K562 (cell line): ENCODE measurements around the gene PTGIR. TPM values are rescaled to one million over a fixed set of nuclear protein-coding genes. Genes with fewer than 3 reads are reported as not detected.

Experiments used
- ATAC-seq: fragments of 200-7000 bp; cut with Tn5 transposase; 3 replicates; pipeline ENCODE4 v1.9.1; 2020; ENCODE audit warnings: moderate library complexity
- BruUV-seq: library from RNA; stranded (reverse); fragments of 400-500 nt; replicated peaks from 2 replicates; lab custom pipeline; 2021; lab: Mats Ljungman, UMichigan
- CTCF ChIA-PET: fragments of 300-600 bp; formaldehyde crosslinking; extraction: SDS; loops from one replicate; lab custom pipeline; 2021; ENCODE audit warnings: low intra/inter-chr PET ratio; lab: Yijun Ruan, JAX
- POLR2A ChIA-PET: fragments of 300-600, 350-650 bp; sonication (Branson Sonifier 250); formaldehyde crosslinking; extraction: SDS; loops from one replicate; lab custom pipeline; 2021; ENCODE audit warnings: antibody characterized with exemption, inconsistent platforms; lab: Yijun Ruan, JAX
- DNase-seq, 4 experiments: peaks; one replicate each; pipeline versions ENCODE4 v3.0.0 to v3.0.0-alpha.2; 2011 to 2018; ENCODE audit warnings: low spot score in 3 of 4, mixed read lengths in 3 of 4; ENCODE audit errors: extremely low read depth in 1 of 4
- FAIRE-seq: peaks from 2 replicates; lab custom pipeline; 2011; peaks lifted over from hg19 to GRCh38; lab: Jason Lieb, UNC
- H2AFZ ChIP-seq: 2 replicates; pipeline ENCODE4 v1.6.0; 2011; ENCODE audit warnings: low read depth, low read length, control low read depth, inconsistent platforms
- H3K27ac ChIP-seq: fragments of 200-600 bp; 3 replicates; pipeline ENCODE4 v1.8.0; 2011; ENCODE audit warnings: low read depth, mild to moderate bottlenecking, control low read depth, inconsistent platforms, low read length, moderate library complexity, mixed read lengths; ENCODE audit errors: extremely low read depth
- H3K27me3 ChIP-seq, 2 experiments: fragments of 300-600 bp in 1 of 2; 2 replicates in 1 of 2; 3 replicates in 1 of 2; pipeline versions ENCODE4 v1.6.0 to v1.8.0; 2011; ENCODE audit warnings: inconsistent platforms in 2 of 2, low read length in 2 of 2, mild to moderate bottlenecking in 1 of 2, mixed read lengths in 1 of 2, moderate library complexity in 1 of 2; ENCODE audit not compliant: control insufficient read depth in 2 of 2, insufficient read depth in 2 of 2
- H3K36me3 ChIP-seq: fragments of 300-600 bp; 3 replicates; pipeline ENCODE4 v1.8.0; 2011; ENCODE audit warnings: mild to moderate bottlenecking, low read length, inconsistent platforms; ENCODE audit not compliant: control insufficient read depth, insufficient read depth
- H3K4me1 ChIP-seq, 2 experiments: fragments of 200-600 bp in 1 of 2; replicated peaks in 1 of 2; 2 replicates in 1 of 2; 3 replicates in 1 of 2; pipeline versions ENCODE4 v1.5.1 to v1.8.0; 2011; ENCODE audit warnings: inconsistent platforms in 2 of 2, low read length in 2 of 2, mild to moderate bottlenecking in 1 of 2, mixed read lengths in 1 of 2, moderate library complexity in 1 of 2; ENCODE audit not compliant: control insufficient read depth in 2 of 2, insufficient read depth in 2 of 2
- H3K4me2 ChIP-seq: 2 replicates; pipeline ENCODE4 v1.6.1; 2011; ENCODE audit warnings: low read length, control low read depth, inconsistent platforms, mixed read lengths; ENCODE audit not compliant: insufficient read depth
- H3K4me3 ChIP-seq: fragments of 200-600 bp; sonication (generic), shearing (Covaris generic); 2 replicates; pipeline ENCODE4 v1.5.1; 2016; ENCODE audit warnings: control low read depth, inconsistent platforms
- H3K79me2 ChIP-seq: fragments of 200-600 bp; 3 replicates; pipeline ENCODE4 v1.8.0; 2011; ENCODE audit warnings: low read length, inconsistent platforms; ENCODE audit not compliant: control insufficient read depth, insufficient read depth
- H3K9ac ChIP-seq, 2 experiments: 2 replicates each; pipeline versions ENCODE4 v1.6.0 to v1.6.1; 2011; ENCODE audit warnings: low read depth in 2 of 2, low read length in 2 of 2, control low read depth in 1 of 2, inconsistent platforms in 1 of 2, mild to moderate bottlenecking in 1 of 2, mixed read lengths in 1 of 2; ENCODE audit not compliant: insufficient read depth in 1 of 2
- H3K9me1 ChIP-seq: one replicate; pipeline ENCODE4 v1.6.0; 2011; ENCODE audit warnings: inconsistent platforms, mild to moderate bottlenecking, low read length, moderate library complexity; ENCODE audit not compliant: control insufficient read depth, insufficient read depth
- H3K9me3 ChIP-seq: replicated peaks from 2 replicates; pipeline ENCODE4 v1.5.1; 2011; ENCODE audit warnings: low read depth, low read length, inconsistent platforms; ENCODE audit not compliant: control insufficient read depth, insufficient read depth
- H4K20me1 ChIP-seq: replicated peaks from 2 replicates; pipeline ENCODE4 v1.6.1; 2011; ENCODE audit warnings: low read length, inconsistent platforms, mixed read lengths; ENCODE audit not compliant: control insufficient read depth, insufficient read depth
- DACH1 ChIP-seq: fragments of 450-650 bp; IDR thresholded peaks from 2 replicates; pipeline ENCODE4 v1.6.1; 2018; ENCODE audit not compliant: partially characterized antibody
- RCOR1 ChIP-seq, 2 experiments: IDR thresholded peaks; 2 replicates each; pipeline ENCODE4 v1.6.1; 2012; ENCODE audit warnings: low read depth in 2 of 2, low read length in 2 of 2, borderline replicate concordance in 1 of 2, improper control_type of control experiment in 1 of 2
- RNF219 ChIP-seq: fragments of 250-450 bp; sonication (Bioruptor Pico); IDR thresholded peaks from 2 replicates; pipeline ENCODE4 v1.5.0; 2022; ENCODE audit warnings: mild to moderate bottlenecking
- ZNF384 ChIP-seq: IDR thresholded peaks from 2 replicates; pipeline ENCODE4 v1.6.1; 2012; ENCODE audit warnings: low read depth, low read length, improper control_type of control experiment
- ZNF639 ChIP-seq, 2 experiments: fragments of 200-800 bp in 1 of 2; sonication (Bioruptor generic) in 1 of 2; sonication (generic) in 1 of 2; formaldehyde crosslinking in 1 of 2; IDR thresholded peaks in 1 of 2; conservative IDR thresholded peaks in 1 of 2; 2 replicates each; pipeline versions ENCODE4 v1.5.0 to v1.6.1; 2016 to 2020; ENCODE audit warnings: missing compliant biosample characterization in 1 of 2, missing genetic modification characterization in 1 of 2, missing genetic modification reagents in 1 of 2
- WGBS: fragments of 100-300 bp; shearing (Covaris generic); methylation state at CpG from one replicate; pipeline ENCODE4 v1.1.6; 2016; ENCODE audit warnings: low coverage, mixed read lengths; ENCODE audit not compliant: insufficient coverage; ENCODE audit errors: missing lambda C conversion rate; 5-methylcytosine and 5-hydroxymethylcytosine counted together
- in situ Hi-C: fragments of 300-500 bp; cut with MboI; formaldehyde crosslinking; loops from 4 replicates; pipeline ENCODE4 v1.15.0; 2018; ENCODE audit warnings: inconsistent platforms, mixed read lengths
- intact Hi-C: fragments of 100-400 bp; cut with micrococcal nuclease; formaldehyde crosslinking; loops from 2 replicates; pipeline ENCODE4 v1.14.2; 2022
- polyA plus RNA-seq, 8 experiments: library from polyadenylated mRNA; depleted of rRNA in 4 of 8; stranded (reverse) in 5 of 8; unstranded in 3 of 8; fragments of >200 nt; fragmentation: Nextera tagmentation in 2 of 8; fragmentation: Illumina TruSeq in 1 of 8; extraction: Ambion mirVana in 2 of 8; extraction: Trizol in 1 of 8; gene quantifications; 2 replicates each; pipeline versions ENCODE4 v1.2.1 to v1.2.3, GENCODE V29; 2011 to 2014; ENCODE audit warnings: inconsistent platforms in 1 of 8, missing spikeins in 1 of 8
- total RNA-seq, 7 experiments: library from RNA; depleted of rRNA in 6 of 7; stranded (reverse); fragments of >200 nt in 6 of 7; fragmentation: Illumina TruSeq in 2 of 7; extraction: Trizol in 2 of 7; gene quantifications; 2 replicates each; pipeline versions ENCODE4 v1.2.1 to v1.2.3, GENCODE V29; 2011 to 2021; ENCODE audit warnings: low replicate concordance in 1 of 7

The PTGIR gene
- total and polyA plus RNA-seq, 9 of the 15 experiments (the other 6 are each of a cell fraction or from before 2014, with no cell fraction given) = 0.11 to 3.4 (median 1.1) TPM; not detected in 1

GRCh38 chr19:46596008-46596407 lies 28.9 kb downstream of the PTGIR start:
- Histone ChIP-seq H2AFZ (no peak overlapping the region), H3K4me2 (no peak overlapping the region), H3K4me1 (peaks cover 0 to 10% of the 10 kb centered on the region in 2 experiments; a peak in 3 of 5 replicates), H3K79me2 (no peaks in the 10 kb centered on the region), H3K4me3 (no peak overlapping the region), H3K36me3 (no peaks in the 10 kb centered on the region), H3K27ac (no peak overlapping the region), H3K9me3 (peaks cover 11% of the 10 kb centered on the region), H4K20me1 (no peaks in the 10 kb centered on the region), H3K27me3 (no peaks in the 10 kb centered on the region), H3K9ac (no peak overlapping the region), H3K9me1 (no peaks in the 10 kb centered on the region)
- 7% methylated on average over 5 of the region's 6 CpGs for WGBS
- TF ChIP-seq RNF219 (no peak), RCOR1 (IDR thresholded peaks at IDR 0.05; ENCODE audit: borderline replicate concordance in 1 of 2, low read depth in 2 of 2, low read length in 2 of 2) (0 out of 4 replicates have a peak, but pooled peaks of 1 of the 2 experiments have one; percentile 22), ZNF639 (CRISPR knock-in tag; conservative IDR thresholded peaks at IDR 0.05 in 1 of 2, IDR thresholded peaks at IDR 0.05 in 1 of 2) (no peak), DACH1 (no peak), ZNF384 (peak; percentile 70)
- no TSS peak for BruUV-seq
- in situ Hi-C loops (no loop called here), intact Hi-C loops (no loop called here)
- FAIRE-seq (peak; percentile 42), ATAC-seq (no peak), DNase-seq (peak in 1 of 4 experiments; percentile 36)
- POLR2A ChIA-PET = no interaction called here
- CTCF ChIA-PET = no interaction called here
